Ureter (tissue), 1 donor: ENCODE results near the gene PLXNA4. TPM values are rescaled to one million over a fixed set of nuclear protein-coding genes. Genes with fewer than 3 reads are reported as not detected.

Experiments used
- DNase-seq: peaks from one replicate; pipeline ENCODE4 v3.0.0-alpha.2; 2020; ENCODE audit warnings: low spot score
- total RNA-seq: library from RNA; stranded (reverse); gene quantifications from one replicate; pipeline ENCODE4 v1.2.4, GENCODE V29; 2023
- donor health status: DM: yes; HTN: yes; CAD: no.

Gene PLXNA4
- total RNA-seq, 1 donor from 2014 or later: 7.6 TPM

GRCh38 chr7:132149436-132150304, 426.6 kb downstream of the PLXNA4 start:
- DNase-seq: no peak

- no peak for DNase-seq
Measured at GRCh38 chr7:132148876-132149275, 427.4 kb downstream of the PLXNA4 start.

- DNase-seq: no peak
Measured at GRCh38 chr7:132145466-132145865, 430.8 kb downstream of the PLXNA4 start.

- no peak for DNase-seq
Measured at GRCh38 chr7:132145063-132145462, 431.2 kb downstream of the PLXNA4 start.

GRCh38 chr7:132142006-132142405, 434.3 kb downstream of the PLXNA4 start:
- DNase-seq: no peak

GRCh38 chr7:132141109-132141508, 435.2 kb downstream of the PLXNA4 start:
- DNase-seq: no peak

- DNase-seq: no peak
Measured at GRCh38 chr7:132140341-132140740, 435.9 kb downstream of the PLXNA4 start.

- DNase-seq: no peak
Measured at GRCh38 chr7:132138817-132139216, 437.5 kb downstream of the PLXNA4 start.

GRCh38 chr7:132137681-132138080, 438.6 kb downstream of the PLXNA4 start:
- DNase-seq: no peak

GRCh38 chr7:132135746-132136385, 440.4 kb downstream of the PLXNA4 start:
- DNase-seq: no peak

GRCh38 chr7:132134814-132135445, 441.3 kb downstream of the PLXNA4 start:
- no peak for DNase-seq

- DNase-seq: no peak
Measured at GRCh38 chr7:132133501-132133900, 442.8 kb downstream of the PLXNA4 start.

- DNase-seq: no peak
Measured at GRCh38 chr7:132131196-132131595, 445.1 kb downstream of the PLXNA4 start.

- no peak for DNase-seq
Measured at GRCh38 chr7:132130497-132130896, 445.8 kb downstream of the PLXNA4 start.

GRCh38 chr7:132125872-132126595, 450.2 kb downstream of the PLXNA4 start:
- no peak for DNase-seq

GRCh38 chr7:132125096-132125495, 451.2 kb downstream of the PLXNA4 start:
- DNase-seq: no peak

- DNase-seq: no peak
Measured at GRCh38 chr7:132124575-132124974, 451.7 kb downstream of the PLXNA4 start.

GRCh38 chr7:132123773-132124172, 452.5 kb downstream of the PLXNA4 start:
- no peak for DNase-seq

- no peak for DNase-seq
Measured at GRCh38 chr7:132122901-132123300, 453.4 kb downstream of the PLXNA4 start.

GRCh38 chr7:132121987-132122386, 454.3 kb downstream of the PLXNA4 start:
- DNase-seq: no peak

GRCh38 chr7:132118641-132119040, 457.6 kb downstream of the PLXNA4 start:
- no peak for DNase-seq

- no peak for DNase-seq
Measured at GRCh38 chr7:132117636-132118035, 458.6 kb downstream of the PLXNA4 start.
